Epithelial cell of esophagus (primary cell): ENCODE results near the gene KIAA0825.

Source experiments
- DNase-seq: peaks from one replicate; pipeline ENCODE4 v3.0.0; 2010; ENCODE audit warnings: low read depth
- H3K4me3 ChIP-seq: 2 replicates; pipeline ENCODE4 v1.5.1; 2011; ENCODE audit warnings: mild to moderate bottlenecking, low read length, control low read depth
- CTCF ChIP-seq: IDR thresholded peaks from 2 replicates; pipeline ENCODE4 v1.5.1; 2011; ENCODE audit warnings: low read depth, mild to moderate bottlenecking, low read length, control low read depth, inconsistent platforms; ENCODE audit not compliant: insufficient read depth; ENCODE audit errors: missing control alignments

KIAA0825 gene

GRCh38 chr5:94646758-94647157 lies 28.4 kb upstream of the KIAA0825 start:
- no peak for TF ChIP-seq CTCF
- H3K4me3 ChIP-seq = no peak overlapping the region
- DNase-seq = no peak

DNA sequence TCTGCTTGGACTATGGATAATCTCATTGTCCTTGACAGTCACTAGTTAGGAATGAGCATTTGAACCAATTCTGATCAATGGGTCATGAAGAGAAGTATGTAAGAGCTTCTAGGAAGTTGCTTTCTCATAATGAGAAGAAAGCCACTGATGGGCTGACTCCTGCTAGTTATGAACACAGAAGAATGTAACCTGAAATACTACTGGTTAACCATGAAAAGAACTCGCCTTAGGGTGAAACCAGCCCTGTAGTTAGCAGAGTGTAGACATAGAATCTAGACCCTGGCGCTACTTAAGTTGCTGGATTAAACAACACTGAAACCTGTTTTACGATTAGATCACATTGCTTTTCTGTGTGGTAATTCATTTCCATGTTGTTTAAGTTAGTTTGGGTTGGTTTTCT lies 26.6 kb upstream of the KIAA0825 start:
- no peak for DNase-seq
- TF ChIP-seq CTCF = no peak
- no peak overlapping the region for H3K4me3 ChIP-seq

- DNase-seq = no peak
- H3K4me3 ChIP-seq = no peak overlapping the region
- TF ChIP-seq CTCF = no peak
These were observed 21.8 kb upstream of the KIAA0825 start for GRCh38 chr5:94640176-94640575.

- H3K4me3 ChIP-seq = no peak overlapping the region
- no peak for TF ChIP-seq CTCF
- DNase-seq = no peak
These were observed 13.6 kb upstream of the KIAA0825 start for GRCh38 chr5:94632024-94632423.

- H3K4me3 ChIP-seq = no peak overlapping the region
- no peak for DNase-seq
- no peak for TF ChIP-seq CTCF
These were observed 8.8 kb upstream of the KIAA0825 start for GRCh38 chr5:94627191-94627590.

GRCh38 chr5:94623877-94624276 lies 5.5 kb upstream of the KIAA0825 start:
- DNase-seq = no peak
- no peak overlapping the region for H3K4me3 ChIP-seq
- TF ChIP-seq CTCF = no peak

- no peak for TF ChIP-seq CTCF
- no peak for DNase-seq
- no peak overlapping the region for H3K4me3 ChIP-seq
These were observed 4.6 kb upstream of the KIAA0825 start for GRCh38 chr5:94623011-94623410.
